Loucy (cell line): ENCODE results near the gene DAB2.

ENCODE experiments used
- EZH2phosphoT487 ChIP-seq: fragments of 200-600 bp; IDR thresholded peaks from 2 replicates; pipeline ENCODE4 v1.6.1; 2018; ENCODE audit warnings: antibody characterized with exemption, mild to moderate bottlenecking, moderate library complexity, borderline replicate concordance
- TF ChIP-seq, protein P1 (sequence below): fragments of 200-600 bp; sonication (generic); conservative IDR thresholded peaks from 2 replicates; pipeline ENCODE4 v1.5.1; 2014; ENCODE audit warnings: mild to moderate bottlenecking, antibody characterized with exemption, low read length

DNA sequence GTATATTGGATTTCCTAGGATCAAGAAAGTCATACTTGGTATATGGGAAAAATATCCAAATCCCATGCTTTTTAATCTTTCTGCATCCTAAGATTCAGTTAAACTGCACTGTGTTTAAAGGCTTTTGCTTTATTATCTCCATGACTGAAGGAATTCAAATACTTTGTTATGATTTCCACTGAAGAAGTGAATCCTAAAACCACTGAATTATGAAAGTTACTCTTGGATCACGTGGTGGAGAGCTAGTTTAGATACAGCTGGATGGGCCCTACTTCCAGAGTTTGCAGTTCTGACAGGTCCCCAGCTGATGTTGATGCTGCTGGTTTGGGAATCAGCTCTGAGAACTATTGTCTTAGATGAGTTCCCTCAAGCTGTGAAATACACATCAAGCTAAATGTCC is 5.0 kb downstream of the DAB2 start:
- TF ChIP-seq, protein P1, sequence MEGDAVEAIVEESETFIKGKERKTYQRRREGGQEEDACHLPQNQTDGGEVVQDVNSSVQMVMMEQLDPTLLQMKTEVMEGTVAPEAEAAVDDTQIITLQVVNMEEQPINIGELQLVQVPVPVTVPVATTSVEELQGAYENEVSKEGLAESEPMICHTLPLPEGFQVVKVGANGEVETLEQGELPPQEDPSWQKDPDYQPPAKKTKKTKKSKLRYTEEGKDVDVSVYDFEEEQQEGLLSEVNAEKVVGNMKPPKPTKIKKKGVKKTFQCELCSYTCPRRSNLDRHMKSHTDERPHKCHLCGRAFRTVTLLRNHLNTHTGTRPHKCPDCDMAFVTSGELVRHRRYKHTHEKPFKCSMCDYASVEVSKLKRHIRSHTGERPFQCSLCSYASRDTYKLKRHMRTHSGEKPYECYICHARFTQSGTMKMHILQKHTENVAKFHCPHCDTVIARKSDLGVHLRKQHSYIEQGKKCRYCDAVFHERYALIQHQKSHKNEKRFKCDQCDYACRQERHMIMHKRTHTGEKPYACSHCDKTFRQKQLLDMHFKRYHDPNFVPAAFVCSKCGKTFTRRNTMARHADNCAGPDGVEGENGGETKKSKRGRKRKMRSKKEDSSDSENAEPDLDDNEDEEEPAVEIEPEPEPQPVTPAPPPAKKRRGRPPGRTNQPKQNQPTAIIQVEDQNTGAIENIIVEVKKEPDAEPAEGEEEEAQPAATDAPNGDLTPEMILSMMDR, result no peak
- TF ChIP-seq EZH2phosphoT487, result no peak
